Esophagus (tissue), 2 donors: ENCODE measurements around the gene UFD1. TPM values are rescaled to one million over a fixed set of nuclear protein-coding genes. Genes with fewer than 3 reads are reported as not detected.

Experiments used
- H3K27ac ChIP-seq, 2 donors: one replicate each; pipeline ENCODE4 v1.5.1; 2013; ENCODE audit warnings: low read depth in 2 of 2, mild to moderate bottlenecking in 2 of 2, inconsistent platforms in 1 of 2, low read length in 1 of 2, moderate library complexity in 1 of 2
- H3K27me3 ChIP-seq, 2 donors: one replicate each; pipeline ENCODE4 v1.6.1; 2013; ENCODE audit warnings: low read length in 2 of 2, control low read depth in 1 of 2, mild to moderate bottlenecking in 1 of 2; ENCODE audit not compliant: insufficient read depth in 2 of 2, control insufficient read depth in 1 of 2
- H3K36me3 ChIP-seq, 2 donors: one replicate each; pipeline ENCODE4 v1.6.1; 2013; ENCODE audit warnings: low read length in 1 of 2; ENCODE audit not compliant: control insufficient read depth in 2 of 2, insufficient read depth in 2 of 2
- H3K4me1 ChIP-seq, 2 donors: one replicate each; pipeline ENCODE4 v1.6.1; 2013; ENCODE audit warnings: low read length in 1 of 2; ENCODE audit not compliant: control insufficient read depth in 2 of 2, insufficient read depth in 2 of 2
- H3K4me3 ChIP-seq, 2 donors: one replicate each; pipeline ENCODE4 v1.5.1; 2013; ENCODE audit warnings: low read length in 2 of 2, mild to moderate bottlenecking in 2 of 2, low read depth in 1 of 2, moderate library complexity in 1 of 2
- H3K9me3 ChIP-seq, 2 donors: one replicate each; pipeline ENCODE4 v1.6.1; 2013; ENCODE audit warnings: mild to moderate bottlenecking in 2 of 2, low read depth in 1 of 2, low read length in 1 of 2, moderate library complexity in 1 of 2; ENCODE audit not compliant: control insufficient read depth in 2 of 2, insufficient read depth in 1 of 2
- WGBS, 2 donors: extraction: QIAGEN DNeasy Blood & Tissue Kit; methylation state at CpG; one replicate each; pipeline ENCODE4 v1.1.7; 2013; 5-methylcytosine and 5-hydroxymethylcytosine counted together
- polyA plus RNA-seq, 2 donors: library from polyadenylated mRNA; stranded (reverse); fragments of 200-250 nt; gene quantifications; one replicate each; pipeline ENCODE4 v1.2.3, GENCODE V29; 2013
- donor health status: healthy with polysubstance abuse.
- donor health status: Bipolar disorder and iron deficiency.

Gene UFD1
- polyA plus RNA-seq, 2 donors, result 59.7 to 78.3 TPM

DNA sequence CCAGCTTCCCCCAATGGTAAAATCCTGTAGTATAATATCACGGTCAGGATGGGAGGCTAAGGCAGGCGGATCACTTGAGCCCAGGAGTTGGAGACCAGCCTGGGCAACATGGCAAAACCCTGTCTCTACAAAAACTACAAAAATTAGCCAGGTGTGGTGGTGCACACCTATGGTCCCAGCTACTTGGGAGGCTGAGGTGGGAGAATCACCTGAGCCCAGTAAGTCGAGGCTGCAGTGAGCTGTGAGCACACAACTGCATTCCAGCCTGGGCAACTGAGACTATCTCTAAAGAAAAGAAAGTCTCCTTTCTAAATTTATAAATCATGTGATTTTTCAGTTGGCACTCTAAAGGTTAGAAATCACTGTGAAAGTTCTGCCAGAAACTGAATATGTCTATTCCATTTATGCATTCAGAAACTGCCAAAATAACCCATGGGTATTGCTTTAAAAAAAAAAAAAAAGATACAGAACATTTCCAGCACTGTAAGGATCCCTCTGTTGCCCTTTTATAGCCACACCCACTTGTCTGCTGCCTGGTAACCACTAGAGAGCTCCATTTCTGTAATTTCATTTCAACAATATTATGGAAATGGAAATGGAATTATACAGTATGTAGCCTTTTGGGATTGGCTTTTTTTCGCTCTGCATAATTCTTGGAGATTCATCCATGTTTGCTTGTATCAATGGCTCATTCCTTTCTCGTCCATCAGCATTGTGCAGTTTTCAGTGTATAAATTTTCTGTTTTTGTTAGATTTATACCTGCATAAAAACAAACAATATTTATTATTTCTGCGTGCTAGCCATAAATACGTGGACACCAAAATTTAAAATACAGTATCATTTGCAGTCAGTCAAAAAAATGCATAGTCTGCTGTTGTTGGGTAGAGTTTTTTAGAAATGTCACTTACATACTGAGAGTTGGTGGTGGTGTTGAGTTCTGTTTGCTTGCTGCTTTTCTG is 10.2 kb upstream of the UFD1 start:
- WGBS, 2 donors, result 81 to 86% methylated on average over 7 of the region's 7 CpGs
- no peak overlapping the region for H3K27ac ChIP-seq
- H3K9me3 ChIP-seq, result no peaks in the 10 kb centered on the region

DNA sequence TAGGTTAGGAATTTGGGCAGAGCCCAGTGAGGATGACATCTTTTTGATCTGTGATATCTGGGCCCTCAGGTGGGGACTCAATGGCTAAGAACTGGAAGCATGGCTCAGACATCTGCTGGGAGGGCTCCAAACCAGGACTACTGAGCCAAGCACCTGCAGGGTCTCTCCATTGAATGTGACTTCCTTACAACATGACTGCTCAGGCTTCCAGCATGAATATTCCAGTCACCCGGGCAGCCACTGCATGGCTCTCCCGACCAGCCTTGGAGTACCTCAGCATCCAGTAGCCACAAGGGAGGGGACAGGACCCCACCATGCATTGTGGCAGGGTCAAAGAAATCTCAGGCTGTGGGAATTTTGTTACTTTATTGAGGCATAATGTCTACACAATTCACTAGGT is 9.3 kb upstream of the UFD1 start:
- 93 to 100% methylated on average over 2 of the region's 2 CpGs for WGBS, 2 donors
- no peaks in the 10 kb centered on the region for H3K4me1 ChIP-seq

More for the DNA sequence above, 10.2 kb upstream of the UFD1 start:
- no peaks in the 10 kb centered on the region for H3K27me3 ChIP-seq
- no peaks in the 10 kb centered on the region for H3K4me1 ChIP-seq
- no peak overlapping the region for H3K4me3 ChIP-seq
- H3K36me3 ChIP-seq, result peaks cover 0 to 2% of the 10 kb centered on the region in 2 donors

DNA sequence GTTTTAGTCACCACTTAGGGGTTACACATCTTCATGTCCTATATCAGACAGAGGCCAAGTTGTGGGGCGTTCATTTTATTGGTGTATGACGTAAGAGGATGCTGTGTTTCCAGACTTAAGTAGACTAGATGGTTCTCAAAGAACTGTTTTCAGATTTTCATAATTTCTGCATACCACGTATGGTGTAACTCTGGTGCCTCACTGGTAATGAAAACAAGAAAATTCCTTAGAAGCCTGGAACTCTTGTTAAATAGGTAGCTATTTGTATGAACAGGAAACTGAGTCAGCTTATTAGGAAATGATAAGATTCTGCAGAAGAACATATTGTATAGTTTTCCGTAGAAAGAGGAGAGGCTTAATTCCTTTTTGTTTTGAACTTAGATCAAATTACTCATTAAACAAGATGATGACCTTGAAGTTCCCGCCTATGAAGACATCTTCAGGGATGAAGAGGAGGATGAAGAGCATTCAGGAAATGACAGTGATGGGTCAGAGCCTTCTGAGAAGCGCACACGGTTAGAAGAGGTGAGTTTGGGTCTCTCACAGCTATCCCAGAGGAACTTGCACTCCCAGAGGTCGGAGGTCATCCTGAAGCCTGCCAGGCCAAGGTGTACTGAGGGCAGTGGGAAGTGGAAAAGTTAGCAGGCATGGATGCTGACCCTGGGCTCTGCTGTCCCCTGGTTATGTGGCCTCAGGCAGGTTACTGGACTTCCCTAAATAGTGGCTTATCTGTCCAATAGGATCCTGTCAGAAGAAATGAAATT is 4.7 kb upstream of the UFD1 start:
- no peak overlapping the region for H3K4me3 ChIP-seq
- 85 to 86% methylated on average over 8 of the region's 8 CpGs for WGBS, 2 donors
- H3K4me1 ChIP-seq, result peaks cover 0 to 4% of the 10 kb centered on the region in 2 donors
- H3K27me3 ChIP-seq, result no peaks in the 10 kb centered on the region
- H3K9me3 ChIP-seq, result no peaks in the 10 kb centered on the region
- peaks cover 0 to 2% of the 10 kb centered on the region in 2 donors for H3K36me3 ChIP-seq
- no peak overlapping the region for H3K27ac ChIP-seq

More for the DNA sequence above, 9.3 kb upstream of the UFD1 start:
- no peak overlapping the region for H3K27ac ChIP-seq
- peaks cover 0 to 2% of the 10 kb centered on the region in 2 donors for H3K36me3 ChIP-seq
- H3K4me3 ChIP-seq, result no peak overlapping the region
- no peaks in the 10 kb centered on the region for H3K9me3 ChIP-seq
- H3K27me3 ChIP-seq, result no peaks in the 10 kb centered on the region

DNA sequence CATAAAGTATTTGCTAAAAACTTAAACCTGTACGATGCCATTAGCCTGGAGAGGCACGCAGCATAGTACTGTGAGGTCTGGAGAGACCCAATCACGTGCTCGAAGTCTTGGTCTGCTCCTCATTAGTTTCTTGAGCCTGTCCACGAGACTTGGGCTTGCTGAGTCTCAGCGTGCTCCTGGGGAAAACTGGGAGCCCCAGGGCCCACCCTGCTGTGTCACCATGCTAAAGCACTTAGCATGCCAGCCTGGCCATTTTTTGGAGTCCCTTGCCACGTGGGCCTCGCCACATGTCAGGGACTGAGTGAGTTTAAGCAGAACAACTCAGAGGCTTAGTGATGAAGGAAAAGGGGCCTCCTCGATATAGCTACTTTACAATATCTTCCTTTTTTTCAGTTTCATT is 3.3 kb upstream of the UFD1 start:
- Histone ChIP-seq H3K36me3 (peaks cover 0 to 2% of the 10 kb centered on the region in 2 donors), H3K27me3 (no peaks in the 10 kb centered on the region), H3K4me1 (peaks cover 0 to 4% of the 10 kb centered on the region in 2 donors), H3K27ac (no peak overlapping the region), H3K4me3 (no peak overlapping the region), H3K9me3 (no peaks in the 10 kb centered on the region)
- WGBS, 2 donors, result 92 to 94% methylated on average over 9 of the region's 9 CpGs

DNA sequence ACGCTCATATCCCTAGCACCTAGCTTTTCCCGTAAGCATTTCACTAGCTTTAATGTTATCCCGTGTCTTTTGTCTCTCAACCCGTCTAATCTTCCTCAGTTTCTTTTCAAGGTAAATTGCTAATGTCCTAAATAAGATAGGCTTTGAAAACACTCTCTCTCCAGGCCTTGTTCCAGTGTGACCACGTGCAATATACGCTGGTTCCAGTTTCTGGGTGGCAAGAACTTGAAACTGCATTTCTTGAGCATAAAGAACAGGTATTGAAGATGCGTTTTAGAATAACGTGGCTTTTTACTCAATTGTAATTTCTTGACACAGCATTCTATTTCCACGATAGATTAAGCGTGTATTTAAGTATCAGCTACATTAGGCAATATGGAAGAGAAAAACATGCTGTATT is 1.8 kb upstream of the UFD1 start:
- 57 to 60% methylated on average over 10 of the region's 10 CpGs for WGBS, 2 donors
- H3K27ac ChIP-seq, result no peak overlapping the region
- no peaks in the 10 kb centered on the region for H3K27me3 ChIP-seq
- no peaks in the 10 kb centered on the region for H3K9me3 ChIP-seq
- peaks cover 0 to 4% of the 10 kb centered on the region in 2 donors for H3K4me1 ChIP-seq
- H3K36me3 ChIP-seq, result peaks cover 0 to 2% of the 10 kb centered on the region in 2 donors
- peak overlapping the region in 1 of 2 donors; percentile 37 for H3K4me3 ChIP-seq

DNA sequence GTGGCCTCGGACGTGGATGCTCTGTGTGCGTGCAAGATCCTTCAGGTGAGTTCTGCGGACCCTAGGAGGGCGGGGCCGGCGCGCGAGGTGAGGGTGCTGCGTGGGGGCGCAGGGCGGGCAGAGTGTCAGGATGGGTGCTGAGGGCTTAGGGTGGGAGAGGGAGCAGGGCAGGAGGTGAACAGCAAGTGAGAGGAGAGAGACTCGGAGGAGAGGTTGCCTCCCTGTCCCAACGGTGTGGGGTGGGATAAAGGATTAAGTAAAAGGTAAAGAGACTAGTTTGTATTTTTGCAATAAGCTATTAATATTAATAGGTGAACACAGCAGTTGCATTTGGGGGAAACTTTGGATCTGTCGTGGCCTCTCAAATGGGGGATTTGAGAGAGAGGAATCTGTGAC is 1.2 kb upstream of the UFD1 start:
- Histone ChIP-seq H3K27ac (no peak overlapping the region), H3K4me1 (peaks cover 0 to 4% of the 10 kb centered on the region in 2 donors), H3K36me3 (peaks cover 0 to 2% of the 10 kb centered on the region in 2 donors), H3K9me3 (no peaks in the 10 kb centered on the region), H3K27me3 (no peaks in the 10 kb centered on the region), H3K4me3 (peak overlapping the region; percentile 37 to 55)
- WGBS, 2 donors, result 1% methylated on average over 15 of the region's 15 CpGs

DNA sequence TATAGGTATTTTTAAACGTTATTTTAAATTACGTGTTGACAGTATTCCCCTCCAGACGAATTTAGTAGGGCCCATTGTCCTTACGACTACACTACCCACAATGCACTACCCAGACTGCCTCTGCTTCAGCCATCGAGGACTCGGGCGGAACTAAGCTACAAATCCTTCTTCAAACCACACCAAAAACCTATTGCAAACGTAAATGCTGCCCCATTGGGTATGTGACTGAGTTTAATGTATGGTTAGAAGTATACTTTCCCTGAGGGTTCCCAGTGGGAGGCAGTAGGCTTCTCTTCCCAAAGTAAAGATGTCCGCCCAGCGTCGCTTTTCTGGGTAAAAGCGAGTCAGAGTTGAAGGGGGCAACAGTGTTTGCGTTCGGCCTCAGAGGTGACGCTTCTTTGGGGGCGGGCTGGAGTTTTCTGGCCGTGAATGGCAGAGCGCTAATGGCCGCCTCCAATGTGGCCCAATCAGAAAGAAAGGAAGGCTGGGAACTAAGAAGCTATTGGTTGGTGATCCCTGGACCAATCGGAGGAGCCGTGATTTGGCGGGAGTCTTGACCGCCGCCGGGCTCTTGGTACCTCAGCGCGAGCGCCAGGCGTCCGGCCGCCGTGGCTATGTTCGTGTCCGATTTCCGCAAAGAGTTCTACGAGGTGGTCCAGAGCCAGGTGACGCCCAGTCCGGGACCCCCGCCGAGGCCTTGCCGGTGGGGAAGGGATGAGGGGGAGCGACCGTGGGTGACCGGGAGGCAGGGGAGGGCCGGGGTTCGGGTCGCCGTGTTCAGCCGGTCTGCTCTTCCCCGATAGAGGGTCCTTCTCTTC is 571 bp upstream of the UFD1 start, which contains the start of gene CDC45:
CDC45 (plus strand) TSS at position 566 of the 818 bp plus-strand sequence; CDS start at position 615, 49 bp downstream.
- H3K27ac ChIP-seq, result peak within 1 kb of the TSS; percentile 93 to 94
- no peaks in the 10 kb centered on the region for H3K27me3 ChIP-seq
- peaks cover 0 to 4% of the 10 kb centered on the region in 2 donors for H3K4me1 ChIP-seq
- H3K9me3 ChIP-seq, result no peaks in the 10 kb centered on the region
- peaks cover 3% of the 10 kb centered on the region in 2 donors for H3K36me3 ChIP-seq
- 0% methylated on average over 50 of the region's 50 CpGs for WGBS, 2 donors
- H3K4me3 ChIP-seq, result peak within 1 kb of the TSS; percentile 81

DNA sequence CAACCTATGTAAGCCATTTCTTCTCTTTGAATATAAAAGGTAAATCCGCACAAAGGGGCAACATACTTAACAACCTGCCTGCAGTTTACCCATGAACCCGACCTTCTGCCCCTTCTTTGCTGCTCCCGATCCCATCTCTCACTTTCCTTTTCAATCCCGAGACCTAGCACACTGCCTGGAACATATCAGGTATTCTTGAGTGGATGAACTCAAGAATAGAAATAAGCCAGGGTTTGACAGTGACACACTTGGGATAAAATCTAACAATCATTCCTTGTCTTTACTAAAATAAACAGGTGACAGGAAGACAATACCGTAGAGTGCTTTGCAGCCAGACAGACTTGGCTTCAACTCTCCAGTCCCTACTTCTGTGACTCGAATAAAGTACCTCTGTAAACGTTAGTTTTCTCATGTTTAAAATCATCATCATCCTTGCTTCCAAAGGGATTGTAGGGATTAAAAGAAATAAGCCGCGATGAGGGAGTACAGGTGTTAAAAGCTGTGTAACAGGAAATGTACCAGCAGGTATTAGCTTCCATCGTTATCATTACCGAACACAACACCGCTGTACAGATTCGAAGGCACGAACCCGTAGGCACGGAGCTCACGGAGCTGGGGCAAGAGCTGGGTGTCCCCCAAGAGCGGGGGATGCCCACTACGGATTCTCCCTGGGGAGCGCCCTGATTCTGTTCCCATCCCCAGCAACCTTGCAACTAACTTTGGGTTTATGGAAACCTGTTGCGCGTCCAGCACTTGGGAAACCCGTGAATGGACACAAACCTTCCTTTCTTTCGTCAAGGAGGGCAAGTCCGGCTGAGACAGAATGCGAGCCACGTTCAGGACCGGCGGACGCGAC is 720 bp downstream of the UFD1 start:
- Histone ChIP-seq H3K27ac (peak overlapping the region; percentile 93 to 94), H3K4me3 (peak overlapping the region; percentile 81), H3K9me3 (no peaks in the 10 kb centered on the region), H3K4me1 (peaks cover 0 to 4% of the 10 kb centered on the region in 2 donors), H3K27me3 (no peaks in the 10 kb centered on the region), H3K36me3 (peaks cover 6% of the 10 kb centered on the region in 2 donors)
- WGBS, 2 donors, result 1 to 2% methylated on average over 31 of the region's 31 CpGs
